Stomach (tissue), 9 donors: ENCODE results near the gene PAK2. TPM values are rescaled to one million over a fixed set of nuclear protein-coding genes. Genes with fewer than 3 reads are reported as not detected.
"Not testable (repeated sequence)": the region's sequence is repeated elsewhere in the genome, so short reads cannot be mapped to it uniquely, and the experiment has no call there.

Source experiments
- DNase-seq, 2 donors: peaks; one replicate each; pipeline versions ENCODE4 v3.0.0 to v3.0.0-alpha.2; 2013 to 2019
- H3K27ac ChIP-seq, 5 donors: fragments of 200-600 bp in 4 of 5; sonication (generic) in 4 of 5; one replicate each; pipeline ENCODE4 v1.5.1; 2013 to 2019; ENCODE audit warnings: mild to moderate bottlenecking in 1 of 5, moderate library complexity in 1 of 5
- H3K27me3 ChIP-seq, 3 donors: fragments of 200-600 bp; sonication (generic); one replicate each; pipeline ENCODE4 v1.5.1; 2017 to 2019; ENCODE audit warnings: mixed run types in 1 of 3
- H3K36me3 ChIP-seq, 4 donors: fragments of 200-600 bp; sonication (generic); 1 replicate in 3 of 4; 2 replicates in 1 of 4; pipeline ENCODE4 v1.5.1; 2016 to 2019
- H3K4me1 ChIP-seq, 4 donors: fragments of 200-600 bp; sonication (generic); one replicate each; pipeline ENCODE4 v1.5.1; 2016 to 2019
- H3K4me3 ChIP-seq, 4 donors: fragments of 200-600 bp; sonication (generic) in 3 of 4; one replicate each; pipeline ENCODE4 v1.5.1; 2016 to 2019; ENCODE audit warnings: mild to moderate bottlenecking in 1 of 4
- H3K9me3 ChIP-seq, 4 donors: fragments of 200-600 bp; sonication (generic); one replicate each; pipeline ENCODE4 v1.5.1; 2016 to 2019
- CTCF ChIP-seq, 7 experiments: fragments of 450-650 bp in 4 of 7; fragments of 200-600 bp in 3 of 7; sonication (generic) in 3 of 7; IDR thresholded peaks; one replicate each; pipeline ENCODE4 v1.5.1; 2016 to 2019; ENCODE audit warnings: antibody characterized with exemption in 7 of 7, control low read depth in 2 of 7, mild to moderate bottlenecking in 1 of 7
- EP300 ChIP-seq: sonication (generic); formaldehyde crosslinking; IDR thresholded peaks from one replicate; pipeline ENCODE4 v1.6.1; 2017; ENCODE audit warnings: antibody characterized with exemption
- POLR2A ChIP-seq, 4 donors: fragments of 450-650 bp; IDR thresholded peaks; one replicate each; pipeline ENCODE4 v1.6.1; 2016; ENCODE audit warnings: antibody characterized with exemption in 4 of 4, control low read depth in 2 of 4, mild to moderate bottlenecking in 1 of 4, moderate library complexity in 1 of 4
- POLR2AphosphoS5 ChIP-seq, 3 donors: sonication (generic); formaldehyde crosslinking; IDR thresholded peaks; one replicate each; pipeline ENCODE4 v1.6.1; 2016; ENCODE audit warnings: antibody characterized with exemption in 3 of 3
- WGBS, 5 donors: extraction: QIAGEN DNeasy Blood & Tissue Kit in 3 of 5; methylation state at CpG; one replicate each; pipeline versions ENCODE4 v1.1.5 to v1.1.7; 2013 to 2018; 5-methylcytosine and 5-hydroxymethylcytosine counted together
- intact Hi-C: fragments of 100-400 bp; cut with DNase I; formaldehyde crosslinking; loops from one replicate; pipeline ENCODE4 v1.15.1; 2023; ENCODE audit warnings: low total_unique reads
- polyA plus RNA-seq, 3 donors: library from polyadenylated mRNA; stranded (reverse); fragments of 200-250 nt; gene quantifications; one replicate each; pipeline ENCODE4 v1.2.3, GENCODE V29; 2013
- total RNA-seq, 5 donors: library from RNA; depleted of rRNA; stranded (reverse); fragments of >200 nt; gene quantifications; one replicate each; pipeline versions ENCODE4 v1.1.0 to v1.2.3, GENCODE V29; 2014 to 2016
- donor health status: healthy with polysubstance abuse.
- donor health status: Bipolar disorder and iron deficiency.
- donor health status: healthy.

Gene PAK2
- total and polyA plus RNA-seq, 8 donors, result 11.1 to 88.7 (median 22.0) TPM

- no peak overlapping the region for H3K4me3 ChIP-seq
- intact Hi-C loops, result no loop called here
- TF ChIP-seq POLR2A (IDR thresholded peaks at IDR 0.05) (no peak), POLR2AphosphoS5 (IDR thresholded peaks at IDR 0.05) (no peak), EP300 (no peak)
- peaks cover 0 to 6% (median 0%) of the 10 kb centered on the region in 3 donors for H3K27me3 ChIP-seq
- H3K27ac ChIP-seq, result no peak overlapping the region
- no peaks in the 10 kb centered on the region for H3K4me1 ChIP-seq
- no peak for DNase-seq
- H3K36me3 ChIP-seq, result no peaks in the 10 kb centered on the region
- 76 to 84% (median 81%) methylated on average over 11 of the region's 11 CpGs for WGBS, 5 donors
- no peaks in the 10 kb centered on the region for H3K9me3 ChIP-seq
Observed at GRCh38 chr3:196849180-196849741, 109.6 kb downstream of the PAK2 start.

- H3K9me3 ChIP-seq, H3K4me1 ChIP-seq, H3K27ac ChIP-seq, DNase-seq, H3K4me3 ChIP-seq, H3K36me3 ChIP-seq, intact Hi-C loops, H3K27me3 ChIP-seq: not testable (repeated sequence)
- WGBS, 5 donors, result 85 to 95% (median 94%) methylated on average over 8 of the region's 8 CpGs
Observed at GRCh38 chr3:196863000-196863399, 123.3 kb downstream of the PAK2 start.

GRCh38 chr3:196867155-196867506, 127.5 kb downstream of the PAK2 start:
- TF ChIP-seq POLR2AphosphoS5 (IDR thresholded peaks at IDR 0.05) (no peak), CTCF (IDR thresholded peaks at IDR 0.05) (no peak), POLR2A (IDR thresholded peaks at IDR 0.05) (no peak), EP300 (no peak)

GRCh38 chr3:196867507-196868296, 128.0 kb downstream of the PAK2 start, which contains the start of gene SENP5:
Gene SENP5, plus strand, starts transcription at chr3:196867920. Its CDS starts 17,262 bp downstream, at chr3:196885182.
- Histone ChIP-seq H3K27ac (peak within 1 kb of the TSS; percentile 95 to 98 (median 96)), H3K36me3 (peaks cover 0 to 9% (median 7%) of the 10 kb centered on the region in 4 donors), H3K4me1 (peaks cover 16 to 52% (median 44%) of the 10 kb centered on the region in 4 donors), H3K9me3 (peaks cover 0 to 5% (median 2%) of the 10 kb centered on the region in 4 donors), H3K4me3 (peak within 1 kb of the TSS; percentile 86 to 100 (median 98)), H3K27me3 (no peaks in the 10 kb centered on the region)
- intact Hi-C loops, result no loop called here
- DNase-seq, result peak; percentile 94 to 98
- TF ChIP-seq POLR2AphosphoS5 (IDR thresholded peaks at IDR 0.05), result peak; percentile 93 to 99 (median 98)
- TF ChIP-seq EP300, result no peak
- no peak for TF ChIP-seq CTCF (IDR thresholded peaks at IDR 0.05)
- TF ChIP-seq POLR2A (IDR thresholded peaks at IDR 0.05), result peak in 1 of 4 donors; percentile 89
- WGBS, 5 donors, result 0 to 1% (median 1%) methylated on average over 18 to 93 of the region's 93 CpGs

More at GRCh38 chr3:196867155-196867506, 127.5 kb downstream of the PAK2 start:
- peak overlapping the region; percentile 86 to 100 (median 98) for H3K4me3 ChIP-seq
- no peak for DNase-seq
- H3K9me3 ChIP-seq, result peaks cover 0 to 5% (median 2%) of the 10 kb centered on the region in 4 donors
- peaks cover 0 to 9% (median 7%) of the 10 kb centered on the region in 4 donors for H3K36me3 ChIP-seq
- 22 to 34% (median 26%) methylated on average over 6 of the region's 6 CpGs for WGBS, 5 donors
- intact Hi-C loops, result no loop called here
- peaks cover 16 to 46% (median 38%) of the 10 kb centered on the region in 4 donors for H3K4me1 ChIP-seq
- no peaks in the 10 kb centered on the region for H3K27me3 ChIP-seq
- peak overlapping the region; percentile 95 to 98 (median 96) for H3K27ac ChIP-seq

- WGBS, 5 donors, result 0% methylated on average over 26 to 29 of the region's 29 CpGs
- H3K4me1 ChIP-seq, result peaks cover 16 to 53% (median 46%) of the 10 kb centered on the region in 4 donors
- intact Hi-C loops, result no loop called here
- H3K4me3 ChIP-seq, result peak overlapping the region; percentile 86 to 100 (median 98)
- H3K9me3 ChIP-seq, result no peaks in the 10 kb centered on the region
- DNase-seq, result no peak
- peaks cover 0 to 9% (median 7%) of the 10 kb centered on the region in 4 donors for H3K36me3 ChIP-seq
- H3K27me3 ChIP-seq, result no peaks in the 10 kb centered on the region
- peak overlapping the region; percentile 95 to 98 (median 96) for H3K27ac ChIP-seq
- no peak for TF ChIP-seq POLR2AphosphoS5 (IDR thresholded peaks at IDR 0.05)
- TF ChIP-seq POLR2A (IDR thresholded peaks at IDR 0.05), result no peak
- no peak for TF ChIP-seq CTCF (IDR thresholded peaks at IDR 0.05)
- TF ChIP-seq EP300, result no peak
Observed at GRCh38 chr3:196868297-196868661, 128.6 kb downstream of the PAK2 start.
